ENCODE data around the gene CNOT9.

DNA sequence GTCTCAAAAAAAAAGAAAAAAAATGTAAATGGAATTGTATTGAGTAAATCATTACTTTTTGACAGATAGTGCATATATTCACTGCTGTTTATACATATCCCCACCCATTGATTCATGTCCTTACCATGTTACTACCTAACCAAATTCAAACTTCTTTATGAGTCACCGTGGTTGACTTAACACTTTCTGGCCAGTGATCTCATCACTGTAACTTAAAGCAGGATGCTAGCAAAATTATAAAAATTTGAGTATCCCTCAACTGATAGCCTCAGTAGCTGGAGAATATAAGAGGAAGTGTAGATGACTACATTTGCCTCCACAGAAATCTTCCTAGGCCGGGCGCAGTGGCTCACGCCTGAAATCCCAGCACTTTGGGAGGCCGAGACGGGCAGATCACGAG is 13.4 kb downstream of the CNOT9 start:
- TF ChIP-seq, protein P1, sequence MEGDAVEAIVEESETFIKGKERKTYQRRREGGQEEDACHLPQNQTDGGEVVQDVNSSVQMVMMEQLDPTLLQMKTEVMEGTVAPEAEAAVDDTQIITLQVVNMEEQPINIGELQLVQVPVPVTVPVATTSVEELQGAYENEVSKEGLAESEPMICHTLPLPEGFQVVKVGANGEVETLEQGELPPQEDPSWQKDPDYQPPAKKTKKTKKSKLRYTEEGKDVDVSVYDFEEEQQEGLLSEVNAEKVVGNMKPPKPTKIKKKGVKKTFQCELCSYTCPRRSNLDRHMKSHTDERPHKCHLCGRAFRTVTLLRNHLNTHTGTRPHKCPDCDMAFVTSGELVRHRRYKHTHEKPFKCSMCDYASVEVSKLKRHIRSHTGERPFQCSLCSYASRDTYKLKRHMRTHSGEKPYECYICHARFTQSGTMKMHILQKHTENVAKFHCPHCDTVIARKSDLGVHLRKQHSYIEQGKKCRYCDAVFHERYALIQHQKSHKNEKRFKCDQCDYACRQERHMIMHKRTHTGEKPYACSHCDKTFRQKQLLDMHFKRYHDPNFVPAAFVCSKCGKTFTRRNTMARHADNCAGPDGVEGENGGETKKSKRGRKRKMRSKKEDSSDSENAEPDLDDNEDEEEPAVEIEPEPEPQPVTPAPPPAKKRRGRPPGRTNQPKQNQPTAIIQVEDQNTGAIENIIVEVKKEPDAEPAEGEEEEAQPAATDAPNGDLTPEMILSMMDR (IDR thresholded peaks at IDR 0.05): no peak
- no peak for TF ChIP-seq POLR2A (IDR thresholded peaks at IDR 0.05)

All from body of pancreas (tissue), 4 donors.